ENCODE results near the gene EFCC1. TPM values are rescaled to one million over a fixed set of nuclear protein-coding genes. Genes with fewer than 3 reads are reported as not detected.
"Not testable (repeated sequence)": the region's sequence is repeated elsewhere in the genome, so short reads cannot be mapped to it uniquely, and the experiment has no call there.

EFCC1 gene
- total RNA-seq, 1 donor from 2014 or later = 0.21 TPM

DNA sequence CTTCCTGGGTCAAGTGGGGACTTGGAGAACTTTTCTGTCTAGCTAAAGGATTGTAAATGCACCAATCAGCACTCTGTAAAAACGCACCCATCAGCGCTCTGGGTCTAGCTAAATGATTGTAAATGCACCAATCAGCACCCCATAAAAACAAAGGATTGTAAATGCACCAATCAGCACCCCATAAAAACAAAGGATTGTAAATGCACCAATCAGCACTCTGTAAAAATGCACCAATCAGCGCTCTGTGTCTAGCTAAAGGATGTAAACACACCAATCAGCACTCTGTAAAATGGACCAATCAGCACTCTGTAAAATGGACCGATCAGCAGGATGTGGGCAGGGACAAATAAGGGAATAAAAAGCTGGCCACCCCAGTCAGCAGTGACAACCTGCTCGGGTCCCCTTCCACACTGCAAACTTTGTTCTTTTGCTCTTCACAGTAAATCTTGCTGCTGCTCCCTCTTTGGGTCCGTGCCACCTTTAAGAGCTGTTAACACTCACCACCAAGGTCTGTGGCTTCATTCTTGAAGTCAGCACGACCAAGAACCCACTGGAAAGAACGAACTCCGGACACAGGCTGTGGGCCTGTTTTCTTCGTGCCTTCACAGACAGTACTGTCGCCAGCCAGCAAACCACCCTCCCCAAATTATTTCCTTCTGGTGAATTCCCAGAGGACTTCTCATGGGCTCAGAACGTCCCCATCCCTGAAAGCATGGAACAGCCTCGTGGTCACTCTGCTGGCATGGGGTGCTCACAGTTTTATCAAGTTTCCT, 68.4 kb downstream of the EFCC1 start:
- intact Hi-C loops (cut with micrococcal nuclease) = loop anchor here (5.0 kb wide), 1 partner anchor 53 kb away; the partner anchor contains the start of gene RAB43
- H3K4me3 Mint-ChIP-seq = peak overlapping the region; percentile 67
- not testable (repeated sequence) for H3K27ac Mint-ChIP-seq; H3K36me3 Mint-ChIP-seq (ENCODE audit: low read depth); DNase-seq (ENCODE audit: low spot score); H3K4me1 Mint-ChIP-seq (ENCODE audit: low read depth); H3K9me3 Mint-ChIP-seq
- peaks cover 11% of the 10 kb centered on the region for H3K27me3 Mint-ChIP-seq (ENCODE audit: insufficient read depth)

- Mint-ChIP-seq H3K36me3 (ENCODE audit: low read depth) (no peaks in the 10 kb centered on the region), H3K27me3 (ENCODE audit: insufficient read depth) (peaks cover 11% of the 10 kb centered on the region), H3K4me1 (ENCODE audit: low read depth) (peaks cover 5% of the 10 kb centered on the region), H3K27ac (no peak overlapping the region), H3K4me3 (no peak overlapping the region), H3K9me3 (peaks cover 5% of the 10 kb centered on the region)
- no peak for DNase-seq (ENCODE audit: low spot score)
- intact Hi-C loops (cut with micrococcal nuclease) = no loop called here
These were observed 69.2 kb downstream of the EFCC1 start for GRCh38 chr3:129070086-129070885.

GRCh38 chr3:129077222-129077621, 76.1 kb downstream of the EFCC1 start:
- intact Hi-C loops (cut with micrococcal nuclease) = no loop called here
- peaks cover 6% of the 10 kb centered on the region for H3K4me1 Mint-ChIP-seq (ENCODE audit: low read depth)
- no peaks in the 10 kb centered on the region for H3K36me3 Mint-ChIP-seq (ENCODE audit: low read depth)
- H3K27ac Mint-ChIP-seq = no peak overlapping the region
- no peak overlapping the region for H3K4me3 Mint-ChIP-seq
- DNase-seq (ENCODE audit: low spot score) = no peak
- H3K9me3 Mint-ChIP-seq = no peaks in the 10 kb centered on the region
- no peaks in the 10 kb centered on the region for H3K27me3 Mint-ChIP-seq (ENCODE audit: insufficient read depth)

DNA sequence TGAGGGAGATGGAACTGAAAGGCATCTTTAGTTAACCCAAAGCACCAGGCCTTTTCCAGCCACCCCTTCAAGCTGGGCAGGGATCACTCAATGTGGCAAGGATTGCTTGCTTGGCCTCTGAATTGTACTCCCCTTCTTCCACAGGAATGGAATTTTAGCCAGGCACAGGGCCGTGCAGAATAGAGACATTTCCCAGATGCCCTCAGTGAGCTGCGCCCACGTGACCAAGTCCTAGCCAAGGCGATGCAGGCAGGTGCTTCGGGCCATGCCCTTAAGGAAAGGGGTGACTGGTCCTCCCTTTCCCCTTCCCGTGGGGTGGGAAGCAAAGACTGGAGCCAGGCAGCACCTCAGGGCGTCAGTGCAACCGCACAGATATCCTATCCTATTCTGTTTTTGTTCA, 77.4 kb downstream of the EFCC1 start:
- no peak for DNase-seq (ENCODE audit: low spot score)
- Mint-ChIP-seq H3K36me3 (ENCODE audit: low read depth) (no peaks in the 10 kb centered on the region), H3K27ac (no peak overlapping the region), H3K27me3 (ENCODE audit: insufficient read depth) (no peaks in the 10 kb centered on the region), H3K4me1 (ENCODE audit: low read depth) (peaks cover 6% of the 10 kb centered on the region), H3K9me3 (no peaks in the 10 kb centered on the region), H3K4me3 (no peak overlapping the region)
- intact Hi-C loops (cut with micrococcal nuclease) = no loop called here

DNA sequence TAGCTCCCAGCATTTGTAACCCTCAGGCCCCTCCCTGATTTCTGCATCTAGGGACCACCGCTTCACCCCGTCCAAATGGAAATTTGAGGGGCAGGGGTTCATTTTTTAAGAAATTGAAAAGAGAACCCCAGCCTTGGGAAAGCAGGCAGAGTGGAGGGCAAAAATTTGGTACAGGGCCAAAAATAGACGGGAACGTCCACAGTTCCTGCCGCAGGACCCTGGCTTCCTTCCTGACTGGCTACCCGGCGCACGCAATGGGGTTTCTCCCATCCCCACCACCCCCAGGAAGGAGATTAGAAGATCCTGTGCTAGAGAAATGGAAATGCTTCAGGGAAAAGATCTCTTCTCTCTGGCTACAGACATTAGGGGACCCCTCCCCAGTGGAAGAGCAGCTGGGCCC, 80.4 kb downstream of the EFCC1 start:
- intact Hi-C loops (cut with micrococcal nuclease) = no loop called here

GRCh38 chr3:129082026-129082425, 80.9 kb downstream of the EFCC1 start:
- Mint-ChIP-seq H3K36me3 (ENCODE audit: low read depth) (peaks cover 3% of the 10 kb centered on the region), H3K27ac (no peak overlapping the region), H3K27me3 (ENCODE audit: insufficient read depth) (no peaks in the 10 kb centered on the region), H3K9me3 (no peaks in the 10 kb centered on the region), H3K4me1 (ENCODE audit: low read depth) (peaks cover 6% of the 10 kb centered on the region), H3K4me3 (no peak overlapping the region)
- DNase-seq (ENCODE audit: low spot score) = no peak
- intact Hi-C loops (cut with micrococcal nuclease) = no loop called here

More for the DNA sequence above, 80.4 kb downstream of the EFCC1 start:
- no peaks in the 10 kb centered on the region for H3K27me3 Mint-ChIP-seq (ENCODE audit: insufficient read depth)
- no peak overlapping the region for H3K27ac Mint-ChIP-seq
- peaks cover 3% of the 10 kb centered on the region for H3K36me3 Mint-ChIP-seq (ENCODE audit: low read depth)
- H3K9me3 Mint-ChIP-seq = no peaks in the 10 kb centered on the region
- DNase-seq (ENCODE audit: low spot score) = no peak
- peaks cover 6% of the 10 kb centered on the region for H3K4me1 Mint-ChIP-seq (ENCODE audit: low read depth)
- no peak overlapping the region for H3K4me3 Mint-ChIP-seq

GRCh38 chr3:129084501-129084900, 83.4 kb downstream of the EFCC1 start:
- no peak for DNase-seq (ENCODE audit: low spot score)
- Mint-ChIP-seq H3K27me3 (ENCODE audit: insufficient read depth) (no peaks in the 10 kb centered on the region), H3K27ac (no peak overlapping the region), H3K9me3 (no peaks in the 10 kb centered on the region), H3K4me1 (ENCODE audit: low read depth) (peaks cover 6% of the 10 kb centered on the region), H3K4me3 (no peak overlapping the region), H3K36me3 (ENCODE audit: low read depth) (peaks cover 3% of the 10 kb centered on the region)
- intact Hi-C loops (cut with micrococcal nuclease) = no loop called here

DNA sequence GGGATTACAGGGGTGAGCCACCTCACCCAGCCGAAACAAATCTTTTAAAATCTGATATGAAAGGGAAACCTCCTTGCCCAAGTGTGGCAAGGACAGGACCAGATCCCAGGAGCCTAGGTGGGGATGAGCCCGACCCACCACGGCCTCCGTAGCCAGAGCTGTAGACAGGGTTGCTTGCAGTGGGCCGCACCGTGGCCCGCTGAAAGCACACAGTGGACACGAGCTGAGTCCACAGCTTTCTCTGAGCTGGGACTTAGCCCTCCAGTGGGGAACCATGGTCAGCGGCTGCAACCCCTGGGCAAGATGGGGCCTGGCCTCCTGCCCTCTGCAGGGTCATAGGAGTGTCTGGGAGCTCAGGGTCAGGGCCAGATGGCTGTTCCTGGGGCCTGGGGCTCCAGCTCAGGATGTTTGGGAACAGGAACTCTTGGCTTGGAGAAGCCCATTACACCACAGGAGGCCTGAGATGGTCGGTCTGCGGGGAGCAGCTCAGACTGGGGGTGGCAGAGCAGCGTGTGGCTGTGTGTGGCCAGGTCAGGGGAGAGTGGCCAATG, 84.1 kb downstream of the EFCC1 start:
- Mint-ChIP-seq H3K27me3 (ENCODE audit: insufficient read depth) (no peaks in the 10 kb centered on the region), H3K4me1 (ENCODE audit: low read depth) (peaks cover 6% of the 10 kb centered on the region), H3K4me3 (no peak overlapping the region), H3K27ac (peak overlapping the region; percentile 71), H3K9me3 (no peaks in the 10 kb centered on the region), H3K36me3 (ENCODE audit: low read depth) (peaks cover 3% of the 10 kb centered on the region)
- no peak for DNase-seq (ENCODE audit: low spot score)
- intact Hi-C loops (cut with micrococcal nuclease) = no loop called here

DNA sequence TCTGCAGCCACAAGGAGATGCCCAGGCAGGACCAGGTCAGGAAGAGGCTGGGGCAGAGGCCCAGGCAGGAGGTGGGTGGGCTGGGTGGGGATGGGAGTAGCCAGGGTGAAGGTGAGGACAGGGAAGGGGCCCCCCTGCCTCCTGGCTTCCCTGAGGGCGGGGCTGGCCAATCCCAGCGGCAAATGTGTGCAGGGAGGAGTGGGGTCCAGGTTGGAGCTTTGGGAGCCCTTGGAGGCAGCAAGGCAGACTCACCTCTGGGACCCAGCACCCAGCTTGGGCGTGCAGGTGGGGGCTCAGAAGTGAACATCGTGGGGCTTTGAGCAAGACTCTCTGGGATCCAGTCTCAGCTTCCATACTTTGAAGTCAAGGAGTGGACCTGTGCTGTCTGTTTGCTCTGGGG, 84.7 kb downstream of the EFCC1 start:
- Mint-ChIP-seq H3K36me3 (ENCODE audit: low read depth) (peaks cover 3% of the 10 kb centered on the region), H3K9me3 (no peaks in the 10 kb centered on the region), H3K27ac (no peak overlapping the region), H3K4me1 (ENCODE audit: low read depth) (peaks cover 6% of the 10 kb centered on the region), H3K4me3 (no peak overlapping the region), H3K27me3 (ENCODE audit: insufficient read depth) (no peaks in the 10 kb centered on the region)
- DNase-seq (ENCODE audit: low spot score) = no peak
- intact Hi-C loops (cut with micrococcal nuclease) = no loop called here

- intact Hi-C loops (cut with micrococcal nuclease) = no loop called here
- H3K4me1 Mint-ChIP-seq (ENCODE audit: low read depth) = peaks cover under 1% of the 10 kb centered on the region
- no peak overlapping the region for H3K4me3 Mint-ChIP-seq
These were observed 86.1 kb downstream of the EFCC1 start for GRCh38 chr3:129087138-129087702.

DNA sequence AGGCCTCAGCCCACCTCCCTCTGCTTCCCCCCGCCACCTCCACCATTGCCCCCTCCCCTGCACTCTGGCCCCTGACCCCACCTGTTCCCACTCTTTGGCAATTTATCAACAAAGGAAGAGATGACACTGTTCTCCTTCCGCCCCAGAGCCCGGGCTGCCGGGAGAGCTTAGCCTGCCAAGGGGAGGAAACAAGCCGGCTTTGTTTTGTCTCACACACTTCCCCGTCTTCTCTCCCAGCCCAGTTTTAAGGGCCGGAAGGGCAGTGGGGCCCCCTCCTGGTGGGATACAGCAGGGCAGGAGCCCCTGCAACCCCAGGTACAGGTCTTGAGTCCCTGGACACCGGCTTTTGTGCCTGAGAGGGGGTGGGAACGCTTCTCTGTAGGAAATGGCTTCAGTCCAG, 86.8 kb downstream of the EFCC1 start:
- H3K27me3 Mint-ChIP-seq (ENCODE audit: insufficient read depth); H3K4me3 Mint-ChIP-seq; H3K4me1 Mint-ChIP-seq (ENCODE audit: low read depth); intact Hi-C loops (cut with micrococcal nuclease); DNase-seq (ENCODE audit: low spot score); H3K9me3 Mint-ChIP-seq; H3K36me3 Mint-ChIP-seq (ENCODE audit: low read depth); H3K27ac Mint-ChIP-seq: not testable (repeated sequence)

More at GRCh38 chr3:129087138-129087702, 86.1 kb downstream of the EFCC1 start:
- no peak overlapping the region for H3K27ac Mint-ChIP-seq
- DNase-seq (ENCODE audit: low spot score) = no peak
- H3K36me3 Mint-ChIP-seq (ENCODE audit: low read depth) = peaks cover 3% of the 10 kb centered on the region
- no peaks in the 10 kb centered on the region for H3K27me3 Mint-ChIP-seq (ENCODE audit: insufficient read depth)
- H3K9me3 Mint-ChIP-seq = no peaks in the 10 kb centered on the region

DNA sequence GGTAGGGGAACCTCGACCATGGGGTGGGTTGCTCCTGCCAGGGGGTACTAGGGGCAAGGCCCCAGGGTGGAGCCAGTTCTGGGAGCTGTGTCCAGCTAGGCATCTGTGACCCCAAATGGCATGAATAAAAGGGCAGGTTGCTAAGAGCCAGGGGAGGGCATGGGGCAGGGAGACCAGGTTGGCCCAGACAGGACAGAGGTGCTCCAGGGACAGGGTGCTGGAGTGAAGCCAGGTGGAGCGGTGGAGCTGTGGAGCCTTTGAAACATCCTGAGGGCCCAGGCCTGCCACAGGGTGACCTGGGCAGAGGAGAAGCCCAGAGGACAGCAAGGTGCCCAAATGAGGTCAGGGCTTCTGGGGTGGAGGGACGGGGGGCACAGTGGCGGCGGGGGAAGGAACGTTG, 87.2 kb downstream of the EFCC1 start:
- not testable (repeated sequence) for H3K27me3 Mint-ChIP-seq (ENCODE audit: insufficient read depth)

More for the DNA sequence above, 87.2 kb downstream of the EFCC1 start:
- intact Hi-C loops (cut with micrococcal nuclease); H3K36me3 Mint-ChIP-seq (ENCODE audit: low read depth); H3K9me3 Mint-ChIP-seq; H3K27ac Mint-ChIP-seq; H3K4me3 Mint-ChIP-seq; DNase-seq (ENCODE audit: low spot score); H3K4me1 Mint-ChIP-seq (ENCODE audit: low read depth): not testable (repeated sequence)

Data from activated T-helper 1 cell treated with anti-CD3 and anti-CD28 coated beads, Interleukin-12 subunit alpha, Interleukin-12 subunit beta, Interleukin-2, Interleukin-4 antibody, amounts not matched to agents 30 ng/mL and 10 ng/mL and 1 ng/mL, durations not matched to agents 14 hours and 24 hours and 36 hours (primary cell).